Nephron progenitor cell (in vitro differentiated cells): Measurements from ENCODE around the gene ALK.

Experiments
- DNase-seq: peaks from one replicate; pipeline ENCODE4 v3.0.0; 2021
- H3K27ac Mint-ChIP-seq: 2 replicates; pipeline ENCODE4 v1.8.0; 2021; ENCODE audit warnings: mild to moderate bottlenecking, moderate library complexity, mixed read lengths
- H3K27me3 Mint-ChIP-seq: 2 replicates; pipeline ENCODE4 v1.8.0; 2021; ENCODE audit warnings: mild to moderate bottlenecking, low read depth, mixed read lengths; ENCODE audit not compliant: poor library complexity
- H3K36me3 Mint-ChIP-seq: 2 replicates; pipeline ENCODE4 v1.8.0; 2021; ENCODE audit warnings: low read depth, mixed read lengths
- H3K4me1 Mint-ChIP-seq: 2 replicates; pipeline ENCODE4 v1.8.0; 2021; ENCODE audit warnings: mixed read lengths
- H3K4me3 Mint-ChIP-seq: 2 replicates; pipeline ENCODE4 v1.8.0; 2021; ENCODE audit warnings: mild to moderate bottlenecking, moderate library complexity, mixed read lengths
- H3K9me3 Mint-ChIP-seq: 2 replicates; pipeline ENCODE4 v1.8.0; 2021; ENCODE audit warnings: mild to moderate bottlenecking, moderate library complexity, mixed read lengths
- CTCF ChIP-seq: fragments of 200-600 bp; sonication (generic); IDR thresholded peaks from 2 replicates; pipeline ENCODE4 v1.5.0; 2021; ENCODE audit warnings: antibody characterized with exemption

The ALK gene

GRCh38 chr2:29810956-29811355 lies 110.4 kb downstream of the ALK start:
- DNase-seq = peak; percentile 12
- Mint-ChIP-seq H3K4me3 (no peak overlapping the region), H3K27ac (no peak overlapping the region), H3K4me1 (peaks cover 38% of the 10 kb centered on the region), H3K27me3 (peaks cover 17% of the 10 kb centered on the region), H3K9me3 (no peaks in the 10 kb centered on the region), H3K36me3 (no peaks in the 10 kb centered on the region)
- TF ChIP-seq CTCF = no peak

GRCh38 chr2:29808321-29808720 lies 113.1 kb downstream of the ALK start:
- Mint-ChIP-seq H3K9me3 (peaks cover 4% of the 10 kb centered on the region), H3K27me3 (peaks cover 11% of the 10 kb centered on the region), H3K36me3 (no peaks in the 10 kb centered on the region), H3K27ac (no peak overlapping the region), H3K4me1 (peaks cover 41% of the 10 kb centered on the region), H3K4me3 (no peak overlapping the region)
- TF ChIP-seq CTCF = no peak
- no peak for DNase-seq

- H3K4me1 Mint-ChIP-seq = peaks cover 40% of the 10 kb centered on the region
- no peak overlapping the region for H3K27ac Mint-ChIP-seq
- no peak for DNase-seq
- TF ChIP-seq CTCF = no peak
- H3K4me3 Mint-ChIP-seq = no peak overlapping the region
- no peaks in the 10 kb centered on the region for H3K36me3 Mint-ChIP-seq
- peaks cover 3% of the 10 kb centered on the region for H3K27me3 Mint-ChIP-seq
- peaks cover 4% of the 10 kb centered on the region for H3K9me3 Mint-ChIP-seq
These were observed 114.3 kb downstream of the ALK start for GRCh38 chr2:29807082-29807481.

GRCh38 chr2:29806461-29806860 lies 114.9 kb downstream of the ALK start:
- TF ChIP-seq CTCF = no peak
- H3K36me3 Mint-ChIP-seq = no peaks in the 10 kb centered on the region
- peaks cover 4% of the 10 kb centered on the region for H3K9me3 Mint-ChIP-seq
- no peak overlapping the region for H3K27ac Mint-ChIP-seq
- peaks cover 40% of the 10 kb centered on the region for H3K4me1 Mint-ChIP-seq
- DNase-seq = no peak
- H3K4me3 Mint-ChIP-seq = no peak overlapping the region
- peaks cover 2% of the 10 kb centered on the region for H3K27me3 Mint-ChIP-seq

GRCh38 chr2:29804671-29805070 lies 116.7 kb downstream of the ALK start:
- H3K27me3 Mint-ChIP-seq = peaks cover 10% of the 10 kb centered on the region
- no peak for TF ChIP-seq CTCF
- H3K4me1 Mint-ChIP-seq = peaks cover 36% of the 10 kb centered on the region
- H3K36me3 Mint-ChIP-seq = no peaks in the 10 kb centered on the region
- DNase-seq = no peak
- peaks cover 4% of the 10 kb centered on the region for H3K9me3 Mint-ChIP-seq
- no peak overlapping the region for H3K4me3 Mint-ChIP-seq
- no peak overlapping the region for H3K27ac Mint-ChIP-seq

- Mint-ChIP-seq H3K4me1 (peaks cover 34% of the 10 kb centered on the region), H3K9me3 (peaks cover 4% of the 10 kb centered on the region)
- TF ChIP-seq CTCF = no peak
These were observed 117.8 kb downstream of the ALK start for GRCh38 chr2:29803537-29803936.

More at GRCh38 chr2:29803537-29803936, 117.8 kb downstream of the ALK start:
- Mint-ChIP-seq H3K4me3 (no peak overlapping the region), H3K27me3 (peaks cover 10% of the 10 kb centered on the region), H3K27ac (no peak overlapping the region), H3K36me3 (no peaks in the 10 kb centered on the region)
- DNase-seq = no peak
